HG03103 (cell line): ENCODE measurements around the gene S100P.
"Not testable (repeated sequence)": the region's sequence is repeated elsewhere in the genome, so short reads cannot be mapped to it uniquely, and the experiment has no call there.

Experiments used
- ATAC-seq: cut with Tn5 transposase; IDR thresholded peaks from one replicate; pipeline ENCODE4 v1.9.1; 2021; ENCODE audit warnings: low read depth; ENCODE audit not compliant: unreplicated experiment

S100P gene

DNA sequence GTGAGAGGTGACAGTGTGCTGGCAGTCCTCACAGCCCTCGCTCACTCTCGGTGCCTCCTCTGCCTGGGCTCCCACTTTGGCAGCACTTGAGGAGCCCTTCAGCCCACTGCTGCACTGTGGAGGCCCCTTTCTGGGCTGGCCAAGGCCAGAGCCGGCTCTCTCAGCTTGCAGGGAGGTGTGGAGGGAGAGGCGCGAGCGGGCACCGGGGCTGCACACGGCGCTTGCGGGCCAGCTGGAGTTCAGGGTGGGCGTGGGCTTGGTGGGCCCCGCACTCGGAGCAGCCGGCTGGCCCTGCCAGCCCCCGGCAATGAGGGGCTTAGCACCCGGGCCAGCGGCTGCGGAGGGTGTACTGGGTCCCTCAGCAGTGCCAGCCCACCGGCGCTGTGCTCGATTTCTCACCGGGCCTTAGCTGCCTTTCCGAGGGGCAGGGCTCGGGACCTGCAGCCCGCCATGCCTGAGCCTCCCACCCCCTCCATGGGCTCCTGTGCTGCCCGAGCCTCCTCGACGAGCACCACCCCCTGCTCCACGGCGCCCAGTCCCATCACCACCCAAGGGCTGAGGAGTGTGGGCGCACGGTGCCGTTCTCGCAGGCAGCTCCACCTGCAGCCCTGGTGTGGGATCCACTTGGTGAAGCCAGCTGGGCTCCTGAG is 21.0 kb upstream of the S100P start:
- not testable (repeated sequence) for ATAC-seq

GRCh38 chr4:6673191-6673659 is 20.5 kb upstream of the S100P start:
- ATAC-seq: not testable (repeated sequence)

GRCh38 chr4:6673660-6674499 is 19.8 kb upstream of the S100P start:
- ATAC-seq: peak; percentile 57

DNA sequence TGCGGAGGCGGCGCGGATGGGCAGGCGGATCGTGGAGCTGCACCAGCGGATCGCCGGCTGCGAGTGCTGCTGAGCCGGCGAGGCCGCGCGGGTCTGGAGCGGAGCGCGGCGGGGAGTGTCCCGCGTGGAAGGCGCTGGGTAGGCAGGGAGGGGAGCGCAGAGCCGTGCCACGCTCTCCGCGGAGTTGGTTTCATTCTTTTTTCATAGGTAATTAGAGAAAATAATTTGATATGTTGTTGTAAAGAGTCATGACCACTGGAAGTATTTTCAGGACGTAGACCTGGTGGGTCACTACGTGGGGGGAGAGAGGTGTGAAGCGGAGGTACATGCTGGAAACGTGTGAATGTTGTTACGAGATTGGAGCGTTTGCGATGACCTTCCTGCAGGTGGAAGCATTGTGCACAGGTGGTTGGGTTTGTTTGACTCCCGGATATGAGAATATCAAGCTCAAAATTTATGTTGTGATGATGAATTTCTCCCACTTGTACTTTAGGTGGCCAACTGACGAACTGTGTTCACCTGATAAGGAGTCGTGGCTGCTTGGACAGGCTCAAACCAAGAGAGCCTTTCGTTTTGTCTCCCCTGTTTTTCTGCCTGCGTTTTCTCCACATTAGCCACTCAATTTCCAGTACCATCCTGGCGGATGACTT is 19.1 kb upstream of the S100P start:
- ATAC-seq: peak; percentile 41

GRCh38 chr4:6676722-6677558 is 16.7 kb upstream of the S100P start:
- ATAC-seq: no peak

- ATAC-seq: no peak
These were observed 13.2 kb upstream of the S100P start for GRCh38 chr4:6680372-6681034.

DNA sequence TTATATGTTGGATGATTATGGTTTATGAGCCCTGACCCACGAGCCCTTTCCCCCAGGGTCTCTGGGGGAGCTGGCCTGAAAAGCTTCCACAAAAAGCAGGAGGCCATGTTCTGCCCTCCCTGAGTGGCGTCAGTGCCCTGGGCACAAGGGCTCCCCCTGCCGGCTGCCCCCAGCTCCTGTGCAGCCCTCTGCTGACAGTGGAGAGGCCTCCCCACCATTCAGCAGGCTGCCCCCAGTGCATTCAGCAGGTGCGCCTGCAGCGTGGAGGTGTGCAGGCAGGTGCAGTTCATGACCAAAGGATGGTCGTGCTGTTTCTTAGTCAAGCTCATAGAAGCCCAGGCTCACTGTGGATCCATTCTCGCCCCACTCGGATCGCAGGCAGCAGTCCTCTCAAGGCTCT is 12.5 kb upstream of the S100P start:
- no peak for ATAC-seq

- no peak for ATAC-seq
These were observed 10.7 kb upstream of the S100P start for GRCh38 chr4:6682862-6683590.

GRCh38 chr4:6684656-6685055 is 9.0 kb upstream of the S100P start:
- no peak for ATAC-seq

DNA sequence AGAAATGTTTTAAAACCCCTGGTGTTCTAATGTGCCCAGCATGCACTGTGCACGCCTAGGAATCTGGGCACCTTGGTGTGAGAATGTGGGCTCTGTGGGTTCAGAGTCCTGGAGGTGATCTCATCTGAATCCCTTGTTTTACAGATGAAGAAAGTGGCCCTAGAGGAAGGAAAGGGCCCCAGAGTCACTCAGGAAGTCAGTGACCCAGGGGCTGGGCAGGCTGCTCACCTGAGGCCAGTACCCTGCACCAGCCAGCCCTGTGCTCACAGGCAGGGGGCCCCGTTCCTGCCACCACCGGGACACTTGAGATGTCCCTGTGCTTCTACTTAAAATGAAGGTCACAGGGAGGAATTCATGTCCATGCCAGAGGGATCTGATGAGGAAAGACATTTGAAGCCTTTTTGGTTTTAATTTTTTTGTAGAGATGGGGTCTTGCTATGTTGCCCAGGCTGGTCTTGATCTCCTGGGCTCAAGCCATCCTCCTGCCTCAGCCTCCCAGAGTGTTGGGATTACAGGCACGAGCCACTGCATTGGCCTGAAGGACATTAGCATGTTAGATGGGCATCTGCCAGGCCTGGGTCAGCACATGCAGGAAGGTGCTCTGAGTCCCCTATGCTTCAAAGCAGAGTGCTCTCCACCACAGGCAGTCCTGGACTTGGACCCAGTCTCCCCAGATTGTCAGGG is 7.4 kb upstream of the S100P start:
- no peak for ATAC-seq

GRCh38 chr4:6687947-6688878 is 5.5 kb upstream of the S100P start:
- no peak for ATAC-seq

DNA sequence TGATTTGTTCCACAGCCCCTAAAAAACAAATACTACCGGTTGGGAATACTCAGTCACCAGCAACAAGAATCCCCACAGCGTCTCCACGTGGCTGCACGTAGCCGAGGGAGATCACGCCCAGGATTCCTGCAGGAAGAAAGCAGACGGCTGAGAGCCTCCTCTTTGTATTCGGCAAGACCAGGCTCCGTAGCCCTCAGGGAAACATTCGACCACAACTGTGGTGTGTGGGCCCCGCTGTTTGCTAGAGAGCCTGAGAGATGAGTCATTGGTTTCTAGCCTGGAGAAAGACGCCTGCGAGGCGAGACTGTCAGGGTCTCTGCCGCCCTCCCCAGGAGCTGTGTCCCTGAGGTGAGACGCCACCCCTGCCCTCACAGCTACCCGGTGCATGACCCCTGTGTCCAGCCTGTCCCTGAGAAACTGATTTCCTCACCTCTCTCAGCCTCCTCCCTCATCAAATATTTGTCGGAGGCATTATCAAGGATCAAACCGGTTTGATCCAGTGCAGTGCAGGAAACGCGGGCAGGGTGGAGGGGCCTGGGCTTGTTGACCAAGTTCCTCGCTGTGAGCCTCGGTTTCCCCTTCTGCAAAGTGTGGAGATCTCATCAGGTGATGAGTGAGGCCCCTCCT is 4.7 kb upstream of the S100P start:
- peak; percentile 96 for ATAC-seq

DNA sequence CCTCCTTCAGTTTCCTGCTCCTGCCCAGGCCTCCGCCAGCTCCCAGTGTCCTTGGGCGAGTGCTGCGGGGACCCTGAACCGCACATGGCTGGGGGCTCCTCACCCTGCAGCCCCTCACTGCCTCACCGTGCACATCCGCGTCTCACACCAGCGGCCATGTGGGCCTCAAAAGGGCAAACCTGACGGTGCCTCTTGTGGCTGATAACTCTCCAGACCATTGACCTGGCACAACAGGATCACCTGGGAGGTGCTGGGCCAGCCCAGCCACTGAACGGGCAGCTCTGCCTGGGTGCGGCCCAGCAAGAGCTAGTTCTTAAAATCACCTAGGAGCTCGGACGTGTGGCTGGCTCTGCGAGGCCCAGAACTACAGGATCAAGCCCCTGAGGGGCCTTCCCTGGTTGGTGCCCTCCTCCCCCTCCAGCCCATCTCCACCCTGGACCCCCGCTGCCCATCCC is 4.1 kb upstream of the S100P start:
- ATAC-seq: no peak

DNA sequence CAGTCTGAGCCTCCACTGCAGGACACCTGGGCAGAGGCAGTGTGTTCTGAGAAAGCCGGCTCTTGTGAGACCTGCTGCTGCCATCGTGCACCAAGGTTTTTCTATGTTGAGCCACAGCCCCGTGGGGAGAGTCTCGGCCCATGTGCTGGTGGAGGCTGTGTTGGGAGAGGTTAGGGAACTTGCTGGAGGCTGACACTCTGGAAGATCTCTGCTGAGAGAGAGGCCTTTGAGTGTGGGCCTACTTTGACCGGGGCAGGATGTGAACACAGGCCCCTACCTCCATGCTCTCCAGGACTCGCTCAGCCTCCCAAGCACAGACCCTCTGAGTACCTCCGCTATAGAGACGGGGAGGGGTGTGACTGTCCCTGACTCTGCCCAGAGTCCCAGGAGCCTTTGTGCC is 1.3 kb upstream of the S100P start:
- ATAC-seq: no peak

DNA sequence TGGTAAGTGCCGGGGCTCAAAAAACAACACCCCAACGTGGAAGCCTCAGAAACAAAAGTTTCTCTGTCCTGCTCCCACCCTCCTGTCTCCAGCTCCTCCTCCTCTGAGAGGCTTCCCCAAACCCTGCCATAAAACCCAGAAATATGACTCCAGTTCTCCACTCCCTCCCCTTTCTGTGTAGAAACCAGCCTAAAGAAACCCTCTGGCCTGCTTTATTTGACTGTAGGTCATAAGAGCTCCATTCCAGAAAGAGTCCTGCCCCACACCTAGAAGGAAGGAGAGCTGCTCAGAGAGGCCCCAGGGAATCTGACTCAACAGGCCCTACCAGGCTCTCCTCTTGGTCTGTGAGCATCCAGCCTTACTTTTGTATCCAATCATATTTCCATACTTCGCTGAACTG is 872 bp upstream of the S100P start:
- ATAC-seq: no peak

- ATAC-seq: no peak
These were observed 661 bp downstream of the S100P start for GRCh38 chr4:6694177-6694901.
